ENCODE data around the gene CAPNS1.

CAPNS1 gene

GRCh38 chr19:36099166-36099785, 40.6 kb upstream of the CAPNS1 start:
- TF ChIP-seq CTCF (IDR thresholded peaks at IDR 0.05; ENCODE audit: control extremely low read depth, extremely low read depth, low read depth, missing control alignments), result no peak
- ChIA-PET CTCF (interaction anchor here (2.4 kb wide), 1 partner anchor 38 kb away, joined by 7 read pairs; no protein-coding TSS in a partner anchor), POLR2A (interaction anchor here (0.6 kb wide), 1 partner anchor 94 kb away, joined by 4 read pairs; no protein-coding TSS in a partner anchor)
- no peak for DNase-seq (ENCODE audit: extremely low spot score)

GRCh38 chr19:36100476-36100875, 39.4 kb upstream of the CAPNS1 start:
- no peak for TF ChIP-seq CTCF (IDR thresholded peaks at IDR 0.05; ENCODE audit: control extremely low read depth, extremely low read depth, low read depth, missing control alignments)
- ChIA-PET POLR2A (no interaction called here), CTCF (interaction anchor here (0.9 to 2.4 kb wide), 4 partner anchors 9 to 69 kb away, joined by 3 to 7 read pairs (median 4); no protein-coding TSS in a partner anchor)
- DNase-seq (ENCODE audit: extremely low spot score), result no peak

DNA sequence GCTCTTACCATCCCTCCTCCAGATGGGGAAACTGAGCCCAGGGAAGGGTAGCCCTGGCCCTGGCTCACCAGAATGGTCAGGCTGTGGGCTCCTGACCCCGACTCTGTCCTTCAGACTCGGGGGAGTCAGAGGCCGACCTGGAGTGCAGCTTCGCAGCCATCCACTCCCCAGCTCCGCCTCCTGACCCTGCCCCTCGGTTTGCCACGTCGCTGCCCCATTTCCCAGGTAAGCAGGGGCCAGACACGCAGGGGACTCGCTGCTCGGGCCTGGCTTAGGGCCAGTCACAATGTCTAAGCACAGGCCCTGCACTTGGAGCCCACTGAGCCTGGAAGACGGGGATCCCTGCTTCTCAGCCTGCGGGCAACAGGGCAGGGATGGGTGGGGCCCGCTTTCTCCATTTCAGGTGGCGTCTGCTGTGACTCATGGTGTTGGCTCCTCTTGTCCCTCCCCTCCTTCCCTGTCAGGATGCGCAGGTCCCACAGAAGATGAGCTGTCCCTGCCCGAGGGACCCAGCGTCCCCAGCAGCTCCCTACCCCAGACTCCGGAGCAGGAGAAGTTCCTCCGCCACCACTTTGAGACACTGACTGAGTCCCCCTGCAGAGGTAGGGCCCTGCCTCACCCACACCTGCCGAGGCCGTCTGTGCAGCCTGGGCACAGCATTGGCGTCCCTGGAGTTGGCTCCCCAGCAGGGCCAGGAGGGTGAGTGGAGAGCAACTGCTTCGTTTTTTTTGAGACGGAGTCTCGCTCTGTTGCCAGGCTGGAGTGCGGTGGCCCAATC, 38.1 kb upstream of the CAPNS1 start:
- ChIA-PET POLR2A (no interaction called here), CTCF (interaction anchor here (0.9 to 2.4 kb wide), 4 partner anchors 17 to 67 kb away, joined by 3 to 7 read pairs (median 4); no protein-coding TSS in a partner anchor)
- TF ChIP-seq CTCF (IDR thresholded peaks at IDR 0.05; ENCODE audit: control extremely low read depth, extremely low read depth, low read depth, missing control alignments), result no peak
- no peak for DNase-seq (ENCODE audit: extremely low spot score)

DNA sequence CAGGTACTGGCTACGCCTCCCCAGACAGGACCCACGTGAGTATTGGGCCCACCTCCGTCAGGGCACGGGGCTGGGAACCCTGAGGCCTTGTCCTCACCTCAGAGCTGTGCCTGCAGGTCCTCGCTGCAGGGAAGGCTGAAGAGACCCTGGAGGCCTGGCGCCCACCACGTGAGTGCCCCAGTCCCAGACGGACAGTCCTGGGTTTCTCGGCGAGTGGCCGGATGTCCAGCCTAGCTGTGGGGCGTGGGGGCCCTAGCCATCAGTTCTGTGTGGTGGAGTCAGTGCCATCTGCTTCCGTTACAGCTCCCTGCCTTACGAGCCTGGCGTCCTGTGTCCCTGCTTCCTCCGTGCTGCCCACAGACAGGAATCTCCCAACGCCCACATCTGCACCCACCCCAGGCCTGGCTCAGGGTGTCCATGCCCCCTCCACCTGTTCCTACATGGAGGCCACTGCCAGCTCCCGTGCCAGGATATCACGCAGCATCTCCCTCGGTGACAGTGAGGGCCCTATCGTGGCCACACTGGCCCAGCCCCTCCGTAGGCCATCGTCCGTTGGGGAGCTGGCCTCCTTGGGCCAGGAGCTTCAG, 36.7 kb upstream of the CAPNS1 start:
- no peak for TF ChIP-seq CTCF (IDR thresholded peaks at IDR 0.05; ENCODE audit: control extremely low read depth, extremely low read depth, low read depth, missing control alignments)
- ChIA-PET CTCF (interaction anchor here (1.2 to 1.3 kb wide), 5 partner anchors 12 to 42 kb away, joined by 3 to 4 read pairs (median 3); no protein-coding TSS in a partner anchor), POLR2A (no interaction called here)
- DNase-seq (ENCODE audit: extremely low spot score), result no peak

DNA sequence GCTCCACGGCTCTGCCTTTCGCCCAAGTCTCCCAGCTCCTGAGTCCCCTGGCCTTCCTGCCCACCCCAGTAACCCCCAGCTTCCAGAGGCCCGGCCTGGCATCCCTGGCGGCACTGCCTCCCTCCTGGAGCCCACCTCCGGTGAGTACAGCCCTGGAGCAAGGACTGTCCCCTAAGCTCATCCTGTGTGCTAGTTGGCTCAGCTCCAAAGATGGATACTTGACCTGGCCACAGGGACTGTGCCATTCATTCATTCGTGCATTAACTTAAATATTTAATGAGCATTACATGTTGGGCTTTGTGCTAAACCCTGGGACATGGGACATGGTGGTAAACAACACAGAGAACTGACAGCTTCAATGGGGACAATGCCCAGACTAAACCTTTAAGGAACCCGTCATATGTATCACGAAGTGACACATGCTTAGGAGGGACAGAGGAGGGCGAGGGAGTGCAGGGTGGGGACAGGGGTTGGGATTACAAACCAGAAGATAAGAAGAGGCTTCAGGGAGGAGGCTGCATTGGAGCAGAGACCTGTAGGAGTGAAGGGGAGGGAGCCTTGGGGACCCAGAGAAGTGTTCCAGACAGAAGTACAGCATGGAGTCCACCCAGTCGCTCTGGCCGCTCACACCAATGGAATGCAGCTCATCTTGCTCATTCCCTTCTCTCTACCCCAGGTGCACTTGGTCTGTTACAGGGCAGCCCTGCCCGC, 35.9 kb upstream of the CAPNS1 start:
- CTCF ChIA-PET, result interaction anchor here (1.1 to 1.3 kb wide), 4 partner anchors 16 to 43 kb away, joined by 3 to 4 read pairs (median 3); no protein-coding TSS in a partner anchor
- no peak for DNase-seq (ENCODE audit: extremely low spot score)
- no peak for TF ChIP-seq CTCF (IDR thresholded peaks at IDR 0.05; ENCODE audit: control extremely low read depth, extremely low read depth, low read depth, missing control alignments)
- POLR2A ChIA-PET, result no interaction called here

DNA sequence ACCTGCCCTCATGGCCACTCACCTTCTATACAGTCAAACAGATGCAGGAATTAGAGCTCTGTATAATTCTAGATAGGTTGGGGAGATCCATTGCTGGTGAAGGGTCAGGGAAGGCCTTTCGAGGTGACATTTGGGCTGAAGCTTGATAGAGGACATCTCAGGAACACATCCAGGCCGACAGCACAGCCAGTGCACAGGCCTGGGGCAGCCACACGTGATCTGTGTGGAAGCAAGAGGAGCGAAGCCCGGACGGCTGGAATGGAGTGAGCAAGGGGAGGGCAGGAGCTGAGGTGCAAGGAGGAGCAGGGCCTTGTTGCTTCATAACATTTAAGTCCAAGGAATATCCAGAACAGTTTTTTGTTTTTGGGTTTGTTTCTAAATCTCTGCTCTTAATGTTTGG, 33.4 kb upstream of the CAPNS1 start:
- POLR2A ChIA-PET, result no interaction called here
- CTCF ChIA-PET, result interaction anchor here (0.8 to 1.7 kb wide), 3 partner anchors 8 to 45 kb away, joined by 3 to 4 read pairs (median 4); partner anchors contain the start of gene POLR2I

More for the DNA sequence above, 33.4 kb upstream of the CAPNS1 start:
- no peak for TF ChIP-seq CTCF (IDR thresholded peaks at IDR 0.05; ENCODE audit: control extremely low read depth, extremely low read depth, low read depth, missing control alignments)
- no peak for DNase-seq (ENCODE audit: extremely low spot score)
